ENCODE measurements around the gene ESR2.

The ESR2 gene

GRCh38 chr14:64260418-64260817 lies 33.8 kb downstream of the ESR2 start:
- Histone ChIP-seq H3K27ac (no peak overlapping the region), H3K36me3 (no peaks in the 10 kb centered on the region), H3K9me3 (no peaks in the 10 kb centered on the region), H3K4me3 (ENCODE audit: low read depth in 1 of 2, low read length in 1 of 2) (no peak overlapping the region), H3K27me3 (no peaks in the 10 kb centered on the region), H3K4me1 (ENCODE audit: control insufficient read depth in 1 of 2, insufficient read depth in 1 of 2, low read depth in 1 of 2, low read length in 1 of 2) (no peaks in the 10 kb centered on the region)
- TF ChIP-seq CTCF (IDR thresholded peaks at IDR 0.05), result no peak

GRCh38 chr14:64255756-64256155 lies 38.4 kb downstream of the ESR2 start:
- no peak overlapping the region for H3K4me3 ChIP-seq (ENCODE audit: low read depth in 1 of 2, low read length in 1 of 2)
- no peaks in the 10 kb centered on the region for H3K4me1 ChIP-seq (ENCODE audit: control insufficient read depth in 1 of 2, insufficient read depth in 1 of 2, low read depth in 1 of 2, low read length in 1 of 2)
- no peaks in the 10 kb centered on the region for H3K36me3 ChIP-seq
- no peaks in the 10 kb centered on the region for H3K27me3 ChIP-seq
- TF ChIP-seq CTCF (IDR thresholded peaks at IDR 0.05), result no peak
- no peaks in the 10 kb centered on the region for H3K9me3 ChIP-seq
- H3K27ac ChIP-seq, result no peak overlapping the region

- no peak overlapping the region for H3K27ac ChIP-seq
- H3K4me1 ChIP-seq (ENCODE audit: control insufficient read depth in 1 of 2, insufficient read depth in 1 of 2, low read depth in 1 of 2, low read length in 1 of 2), result no peaks in the 10 kb centered on the region
- no peak for TF ChIP-seq CTCF (IDR thresholded peaks at IDR 0.05)
- H3K4me3 ChIP-seq (ENCODE audit: low read depth in 1 of 2, low read length in 1 of 2), result no peak overlapping the region
- no peaks in the 10 kb centered on the region for H3K9me3 ChIP-seq
- H3K27me3 ChIP-seq, result no peaks in the 10 kb centered on the region
- no peaks in the 10 kb centered on the region for H3K36me3 ChIP-seq
Observed at GRCh38 chr14:64253672-64254071, 40.5 kb downstream of the ESR2 start.

- no peak for TF ChIP-seq CTCF (IDR thresholded peaks at IDR 0.05)
- no peaks in the 10 kb centered on the region for H3K27me3 ChIP-seq
Observed at GRCh38 chr14:64249363-64249762, 44.8 kb downstream of the ESR2 start.

GRCh38 chr14:64248689-64249088 lies 45.5 kb downstream of the ESR2 start:
- no peak for TF ChIP-seq CTCF (IDR thresholded peaks at IDR 0.05)
- Histone ChIP-seq H3K27ac (no peak overlapping the region), H3K4me3 (ENCODE audit: low read depth in 1 of 2, low read length in 1 of 2) (no peak overlapping the region), H3K36me3 (no peaks in the 10 kb centered on the region), H3K4me1 (ENCODE audit: control insufficient read depth in 1 of 2, insufficient read depth in 1 of 2, low read depth in 1 of 2, low read length in 1 of 2) (no peaks in the 10 kb centered on the region), H3K27me3 (no peaks in the 10 kb centered on the region), H3K9me3 (no peaks in the 10 kb centered on the region)

More at GRCh38 chr14:64249363-64249762, 44.8 kb downstream of the ESR2 start:
- H3K9me3 ChIP-seq, result no peaks in the 10 kb centered on the region
- H3K27ac ChIP-seq, result no peak overlapping the region
- no peaks in the 10 kb centered on the region for H3K36me3 ChIP-seq
- H3K4me1 ChIP-seq (ENCODE audit: control insufficient read depth in 1 of 2, insufficient read depth in 1 of 2, low read depth in 1 of 2, low read length in 1 of 2), result no peaks in the 10 kb centered on the region
- no peak overlapping the region for H3K4me3 ChIP-seq (ENCODE audit: low read depth in 1 of 2, low read length in 1 of 2)

- TF ChIP-seq CTCF (IDR thresholded peaks at IDR 0.05), result no peak
- no peaks in the 10 kb centered on the region for H3K9me3 ChIP-seq
- H3K27ac ChIP-seq, result no peak overlapping the region
- no peaks in the 10 kb centered on the region for H3K27me3 ChIP-seq
- no peaks in the 10 kb centered on the region for H3K36me3 ChIP-seq
- H3K4me3 ChIP-seq (ENCODE audit: low read depth in 1 of 2, low read length in 1 of 2), result no peak overlapping the region
- no peaks in the 10 kb centered on the region for H3K4me1 ChIP-seq (ENCODE audit: control insufficient read depth in 1 of 2, insufficient read depth in 1 of 2, low read depth in 1 of 2, low read length in 1 of 2)
Observed at GRCh38 chr14:64247195-64247594, 47.0 kb downstream of the ESR2 start.

All from neutrophil (primary cell).